PFSK-1 (cell line): ENCODE measurements around the gene GABRA6.

ENCODE experiments used
- FOXP2 ChIP-seq: optimal IDR thresholded peaks from 2 replicates; pipeline ENCODE3; 2011; ENCODE audit warnings: borderline replicate concordance, control low read depth, inconsistent platforms; ENCODE audit not compliant: insufficient read depth; ENCODE audit errors: extremely low read length, extremely low read depth
- POLR2AphosphoS5 ChIP-seq: IDR thresholded peaks from 2 replicates; pipeline ENCODE4 v1.6.1; 2012; ENCODE audit warnings: low read depth, mild to moderate bottlenecking, control low read depth, low read length, moderate library complexity
- REST ChIP-seq, 2 experiments: IDR thresholded peaks; 2 replicates each; pipeline versions ENCODE4 v1.6.1 to v1.8.0; 2011 to 2012; ENCODE audit warnings: low read depth in 2 of 2, low read length in 2 of 2, control low read depth in 1 of 2, inconsistent platforms in 1 of 2, mild to moderate bottlenecking in 1 of 2, moderate library complexity in 1 of 2; ENCODE audit not compliant: insufficient read depth in 1 of 2
- SIN3A ChIP-seq: IDR thresholded peaks from 2 replicates; pipeline ENCODE4 v1.6.1; 2012; ENCODE audit warnings: mild to moderate bottlenecking, low read length, moderate library complexity, borderline replicate concordance; ENCODE audit not compliant: insufficient read depth
- TAF1 ChIP-seq: IDR thresholded peaks from 2 replicates; pipeline ENCODE4 v1.6.1; 2012; ENCODE audit warnings: low read length, control low read depth, borderline replicate concordance; ENCODE audit not compliant: insufficient read depth

- TF ChIP-seq POLR2AphosphoS5 (no peak), TAF1 (no peak), SIN3A (no peak), REST (IDR thresholded peaks at IDR 0.05; ENCODE audit: insufficient read depth in 1 of 2, low read depth in 2 of 2, low read length in 2 of 2) (no peak), FOXP2 (no peak)
Measured at GRCh38 chr5:161713042-161713441, 27.5 kb downstream of the GABRA6 start.
